Gastroesophageal sphincter (tissue), 4 donors: ENCODE data around the gene LAMC2. TPM values are rescaled to one million over a fixed set of nuclear protein-coding genes. Genes with fewer than 3 reads are reported as not detected.

Experiments used
- ATAC-seq: fragments of 150-250 bp; one replicate; pipeline ENCODE4 v1.9.1; 2016; ENCODE audit warnings: mild to moderate bottlenecking, moderate library complexity
- H3K27ac ChIP-seq, 4 donors: fragments of 200-600 bp; sonication (generic) in 3 of 4; 1 replicate in 3 of 4; 2 replicates in 1 of 4; pipeline ENCODE4 v1.5.1; 2016 to 2019
- H3K27me3 ChIP-seq: fragments of 200-600 bp; sonication (generic); one replicate; pipeline ENCODE4 v1.5.1; 2019
- H3K36me3 ChIP-seq, 2 donors: fragments of 200-600 bp; sonication (generic); one replicate each; pipeline ENCODE4 v1.5.1; 2019; ENCODE audit warnings: control low read depth in 1 of 2
- H3K4me1 ChIP-seq, 3 donors: fragments of 200-600 bp; sonication (generic); 1 replicate in 2 of 3; 2 replicates in 1 of 3; pipeline ENCODE4 v1.5.1; 2016 to 2019; ENCODE audit warnings: control low read depth in 2 of 3
- H3K4me3 ChIP-seq, 2 donors: fragments of 200-600 bp; sonication (generic); one replicate each; pipeline ENCODE4 v1.5.1; 2019; ENCODE audit warnings: mild to moderate bottlenecking in 1 of 2, moderate library complexity in 1 of 2
- H3K9me3 ChIP-seq, 3 donors: fragments of 200-600 bp; sonication (generic); one replicate each; pipeline ENCODE4 v1.5.1; 2017 to 2019; ENCODE audit warnings: control low read depth in 2 of 3
- EP300 ChIP-seq: sonication (generic); formaldehyde crosslinking; IDR thresholded peaks from one replicate; pipeline ENCODE4 v1.6.1; 2017; ENCODE audit warnings: antibody characterized with exemption, mild to moderate bottlenecking
- POLR2A ChIP-seq, 2 donors: fragments of 450-650 bp; IDR thresholded peaks; one replicate each; pipeline ENCODE4 v1.6.1; 2017; ENCODE audit warnings: antibody characterized with exemption in 2 of 2, mild to moderate bottlenecking in 2 of 2, moderate library complexity in 1 of 2
- POLR2AphosphoS5 ChIP-seq: sonication (generic); formaldehyde crosslinking; IDR thresholded peaks from one replicate; pipeline ENCODE4 v1.6.1; 2017; ENCODE audit warnings: antibody characterized with exemption
- WGBS, 2 donors: methylation state at CpG; one replicate each; pipeline ENCODE4 v1.1.5; 2018; ENCODE audit warnings: low coverage in 1 of 2; 5-methylcytosine and 5-hydroxymethylcytosine counted together
- total RNA-seq, 4 donors: library from RNA; depleted of rRNA; stranded (reverse); fragments of >200 nt; gene quantifications; one replicate each; pipeline ENCODE4 v1.1.0, GENCODE V29; 2016
- TF ChIP-seq, protein P1 (sequence below), 4 experiments: fragments of 200-600 bp in 2 of 4; fragments of 450-650 bp in 2 of 4; sonication (generic) in 1 of 4; IDR thresholded peaks; one replicate each; pipeline ENCODE4 v1.5.1; 2017 to 2019; ENCODE audit warnings: antibody characterized with exemption in 4 of 4, mild to moderate bottlenecking in 2 of 4, moderate library complexity in 2 of 4

LAMC2 gene
- total RNA-seq, 4 donors from 2014 or later = 10.2 to 43.4 (median 18.4) TPM

DNA sequence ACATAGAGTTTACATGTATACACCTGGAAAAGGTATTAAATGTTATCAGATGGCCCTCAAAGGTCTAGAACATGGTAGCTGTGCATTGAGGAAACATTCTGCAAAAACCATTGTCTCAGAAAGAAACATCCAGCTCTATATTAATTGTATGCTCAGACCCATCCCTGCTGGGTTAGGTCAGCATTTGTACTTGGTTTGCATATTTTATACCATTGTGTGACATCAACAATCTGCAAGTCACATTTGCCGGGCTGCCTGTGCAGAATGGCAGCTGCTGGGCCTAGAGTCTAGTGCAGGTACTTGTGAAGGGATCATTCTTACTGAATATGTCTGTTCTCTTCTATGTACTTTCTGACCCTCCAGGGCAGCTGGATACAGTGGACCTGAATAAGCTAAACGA is 43.9 kb upstream of the LAMC2 start:
- Histone ChIP-seq H3K4me1 (peaks cover 20 to 69% (median 22%) of the 10 kb centered on the region in 3 donors), H3K27ac (peak overlapping the region; percentile 76 to 98 (median 82))

DNA sequence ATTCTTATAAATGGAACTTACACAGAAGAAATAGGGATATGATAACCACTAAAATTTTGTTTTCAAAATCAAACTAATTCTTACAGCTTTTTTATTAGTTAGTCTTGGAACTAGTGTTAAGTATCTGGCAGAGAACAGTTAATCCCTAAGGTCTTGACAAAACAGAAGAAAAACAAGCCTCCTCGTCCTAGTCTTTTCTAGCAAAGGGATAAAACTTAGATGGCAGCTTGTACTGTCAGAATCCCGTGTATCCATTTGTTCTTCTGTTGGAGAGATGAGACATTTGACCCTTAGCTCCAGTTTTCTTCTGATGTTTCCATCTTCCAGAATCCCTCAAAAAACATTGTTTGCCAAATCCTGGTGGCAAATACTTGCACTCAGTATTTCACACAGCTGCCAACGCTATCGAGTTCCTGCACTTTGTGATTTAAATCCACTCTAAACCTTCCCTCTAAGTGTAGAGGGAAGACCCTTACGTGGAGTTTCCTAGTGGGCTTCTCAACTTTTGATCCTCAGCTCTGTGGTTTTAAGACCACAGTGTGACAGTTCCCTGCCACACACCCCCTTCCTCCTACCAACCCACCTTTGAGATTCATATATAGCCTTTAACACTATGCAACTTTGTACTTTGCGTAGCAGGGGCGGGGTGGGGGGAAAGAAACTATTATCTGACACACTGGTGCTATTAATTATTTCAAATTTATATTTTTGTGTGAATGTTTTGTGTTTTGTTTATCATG is 42.3 kb upstream of the LAMC2 start:
- Histone ChIP-seq H3K4me1 (peaks cover 17 to 70% (median 25%) of the 10 kb centered on the region in 3 donors), H3K4me3 (no peak overlapping the region), H3K27me3 (no peaks in the 10 kb centered on the region), H3K36me3 (peaks cover 2 to 38% of the 10 kb centered on the region in 2 donors), H3K9me3 (no peaks in the 10 kb centered on the region), H3K27ac (peak overlapping the region; percentile 76 to 98 (median 82))
- WGBS, 2 donors = 62 to 71% methylated on average over 5 to 7 of the region's 7 CpGs
- TF ChIP-seq, protein P1, sequence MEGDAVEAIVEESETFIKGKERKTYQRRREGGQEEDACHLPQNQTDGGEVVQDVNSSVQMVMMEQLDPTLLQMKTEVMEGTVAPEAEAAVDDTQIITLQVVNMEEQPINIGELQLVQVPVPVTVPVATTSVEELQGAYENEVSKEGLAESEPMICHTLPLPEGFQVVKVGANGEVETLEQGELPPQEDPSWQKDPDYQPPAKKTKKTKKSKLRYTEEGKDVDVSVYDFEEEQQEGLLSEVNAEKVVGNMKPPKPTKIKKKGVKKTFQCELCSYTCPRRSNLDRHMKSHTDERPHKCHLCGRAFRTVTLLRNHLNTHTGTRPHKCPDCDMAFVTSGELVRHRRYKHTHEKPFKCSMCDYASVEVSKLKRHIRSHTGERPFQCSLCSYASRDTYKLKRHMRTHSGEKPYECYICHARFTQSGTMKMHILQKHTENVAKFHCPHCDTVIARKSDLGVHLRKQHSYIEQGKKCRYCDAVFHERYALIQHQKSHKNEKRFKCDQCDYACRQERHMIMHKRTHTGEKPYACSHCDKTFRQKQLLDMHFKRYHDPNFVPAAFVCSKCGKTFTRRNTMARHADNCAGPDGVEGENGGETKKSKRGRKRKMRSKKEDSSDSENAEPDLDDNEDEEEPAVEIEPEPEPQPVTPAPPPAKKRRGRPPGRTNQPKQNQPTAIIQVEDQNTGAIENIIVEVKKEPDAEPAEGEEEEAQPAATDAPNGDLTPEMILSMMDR (IDR thresholded peaks at IDR 0.05) = no peak
- TF ChIP-seq POLR2AphosphoS5 = peak; percentile 53
- no peak for TF ChIP-seq POLR2A (IDR thresholded peaks at IDR 0.05)
- no peak for ATAC-seq

More for the DNA sequence above, 43.9 kb upstream of the LAMC2 start:
- ATAC-seq = no peak
- no peaks in the 10 kb centered on the region for H3K27me3 ChIP-seq
- H3K9me3 ChIP-seq = no peaks in the 10 kb centered on the region
- WGBS, 2 donors = 85 to 86% methylated on average over 1 to 2 of the region's 2 CpGs
- TF ChIP-seq POLR2A (IDR thresholded peaks at IDR 0.05) (no peak), EP300 (no peak), POLR2AphosphoS5 (no peak)
- TF ChIP-seq, protein P1 (IDR thresholded peaks at IDR 0.05) = no peak
- H3K36me3 ChIP-seq = peaks cover 2 to 53% of the 10 kb centered on the region in 2 donors
- H3K4me3 ChIP-seq = no peak overlapping the region

DNA sequence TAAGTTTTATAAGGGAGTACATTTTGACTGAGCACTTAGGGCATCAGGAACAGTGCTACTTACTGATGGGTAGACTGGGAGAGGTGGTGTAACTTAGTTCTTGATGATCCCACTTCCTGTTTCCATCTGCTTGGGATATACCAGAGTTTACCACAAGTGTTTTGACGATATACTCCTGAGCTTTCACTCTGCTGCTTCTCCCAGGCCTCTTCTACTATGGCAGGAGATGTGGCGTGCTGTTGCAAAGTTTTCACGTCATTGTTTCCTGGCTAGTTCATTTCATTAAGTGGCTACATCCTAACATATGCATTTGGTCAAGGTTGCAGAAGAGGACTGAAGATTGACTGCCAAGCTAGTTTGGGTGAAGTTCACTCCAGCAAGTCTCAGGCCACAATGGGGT is 41.3 kb upstream of the LAMC2 start:
- peak overlapping the region; percentile 76 to 98 (median 82) for H3K27ac ChIP-seq

DNA sequence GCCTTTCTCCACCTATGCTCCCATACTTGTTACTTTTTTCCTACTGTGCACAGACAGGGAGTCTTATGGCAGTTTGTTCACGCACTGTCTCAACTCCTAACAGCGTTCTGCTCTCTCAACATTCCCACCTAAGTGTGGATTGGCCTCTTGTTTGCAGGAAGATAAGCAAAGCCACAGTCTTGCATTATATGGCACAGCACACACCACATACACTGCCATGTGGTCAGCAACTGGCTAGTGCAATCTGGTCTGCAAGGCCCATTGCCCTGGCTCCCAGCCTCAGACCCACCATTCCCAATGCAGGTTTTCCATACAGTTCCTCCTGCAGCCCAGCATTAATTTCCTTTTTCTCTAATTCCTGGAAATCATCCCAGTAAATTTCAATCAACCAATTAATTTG is 38.3 kb upstream of the LAMC2 start:
- peaks cover 15 to 36% (median 20%) of the 10 kb centered on the region in 3 donors for H3K4me1 ChIP-seq
- 86 to 100% methylated on average over 2 of the region's 2 CpGs for WGBS, 2 donors
- no peak for ATAC-seq
- no peak overlapping the region for H3K4me3 ChIP-seq
- peak overlapping the region in 3 of 4 donors; percentile 49 to 68 (median 62) for H3K27ac ChIP-seq
- H3K36me3 ChIP-seq = peaks cover under 1 to 12% of the 10 kb centered on the region in 2 donors
- TF ChIP-seq, protein P1 (IDR thresholded peaks at IDR 0.05) = no peak
- peak; percentile 5 for TF ChIP-seq POLR2AphosphoS5
- TF ChIP-seq EP300 = no peak
- no peaks in the 10 kb centered on the region for H3K9me3 ChIP-seq
- no peaks in the 10 kb centered on the region for H3K27me3 ChIP-seq

More for the DNA sequence above, 41.3 kb upstream of the LAMC2 start:
- Histone ChIP-seq H3K9me3 (no peaks in the 10 kb centered on the region), H3K27me3 (no peaks in the 10 kb centered on the region), H3K4me1 (peaks cover 18 to 66% (median 21%) of the 10 kb centered on the region in 3 donors), H3K36me3 (peaks cover 2 to 35% of the 10 kb centered on the region in 2 donors), H3K4me3 (no peak overlapping the region)
- 66% methylated on average over 3 of the region's 3 CpGs; no CpG with 5 or more reads in 1 of the 2 donors for WGBS, 2 donors
- no peak for TF ChIP-seq POLR2A (IDR thresholded peaks at IDR 0.05)
- TF ChIP-seq EP300 = no peak
- TF ChIP-seq, protein P1 (IDR thresholded peaks at IDR 0.05) = no peak
- TF ChIP-seq POLR2AphosphoS5 = no peak
- ATAC-seq = no peak

DNA sequence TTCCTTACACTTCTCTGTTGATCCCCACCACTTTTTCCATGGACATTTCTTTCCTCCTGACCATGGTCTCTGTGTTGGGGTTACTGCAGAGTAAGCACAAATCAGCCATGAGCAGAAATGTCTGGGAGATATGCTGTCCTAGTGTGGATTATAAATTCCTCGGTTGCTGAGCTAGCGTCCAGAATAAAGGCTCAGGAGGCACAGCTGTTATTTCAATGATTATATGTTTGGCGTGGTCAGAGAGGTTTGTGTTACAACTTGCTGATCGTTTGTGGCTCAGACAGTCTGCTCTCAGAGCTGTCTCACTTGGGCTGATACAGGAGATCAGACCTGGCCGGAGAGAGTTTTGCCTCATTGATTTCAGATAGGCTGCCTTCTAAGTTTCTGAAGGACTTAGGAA is 37.5 kb upstream of the LAMC2 start:
- H3K27me3 ChIP-seq = no peaks in the 10 kb centered on the region
- no peaks in the 10 kb centered on the region for H3K9me3 ChIP-seq
- ATAC-seq = peak; percentile 58
- 26 to 43% methylated on average over 2 to 4 of the region's 5 CpGs for WGBS, 2 donors
- H3K36me3 ChIP-seq = peaks cover 0 to 6% of the 10 kb centered on the region in 2 donors
- H3K27ac ChIP-seq = peak overlapping the region; percentile 49 to 80 (median 65)
- H3K4me3 ChIP-seq = no peak overlapping the region
- H3K4me1 ChIP-seq = peaks cover 12 to 28% (median 17%) of the 10 kb centered on the region in 3 donors
- TF ChIP-seq, protein P1 (IDR thresholded peaks at IDR 0.05) = no peak
- TF ChIP-seq EP300 (no peak), POLR2AphosphoS5 (peak; percentile 19), POLR2A (IDR thresholded peaks at IDR 0.05) (no peak)
